Heart right ventricle (tissue), 16 donors: Measurements from ENCODE around the gene ARF4. TPM values are rescaled to one million over a fixed set of nuclear protein-coding genes. Genes with fewer than 3 reads are reported as not detected.

Experiments used
- ATAC-seq, 8 donors: fragments of 200-7000 bp; cut with Tn5 transposase; one replicate each; pipeline ENCODE4 v1.9.1; 2020; ENCODE audit warnings: mild to moderate bottlenecking in 8 of 8, moderate library complexity in 8 of 8, moderate number of reproducible peaks in 1 of 8
- DNase-seq, 2 donors: peaks; one replicate each; pipeline ENCODE4 v3.0.0-alpha.2; 2020
- H3K27ac ChIP-seq, 10 donors: fragments of 200-600 bp; sonication (generic) in 2 of 10; one replicate each; pipeline versions ENCODE4 v1.5.0 to v1.8.0; 2020 to 2022; ENCODE audit warnings: mild to moderate bottlenecking in 3 of 10
- H3K27me3 ChIP-seq, 7 donors: fragments of 200-600 bp; one replicate each; pipeline ENCODE4 v1.8.0; 2021 to 2022; ENCODE audit warnings: mild to moderate bottlenecking in 2 of 7
- H3K36me3 ChIP-seq, 9 donors: fragments of 200-600 bp; sonication (generic) in 1 of 9; one replicate each; pipeline versions ENCODE4 v1.5.0 to v1.8.0; 2020 to 2022; ENCODE audit warnings: mild to moderate bottlenecking in 2 of 9
- H3K4me1 ChIP-seq, 9 donors: fragments of 200-600 bp; sonication (generic) in 1 of 9; one replicate each; pipeline versions ENCODE4 v1.5.0 to v1.8.0; 2020 to 2022; ENCODE audit warnings: mild to moderate bottlenecking in 4 of 9
- H3K4me3 ChIP-seq, 10 donors: fragments of 200-600 bp; sonication (generic) in 2 of 10; one replicate each; pipeline versions ENCODE4 v1.5.0 to v1.8.0; 2020 to 2022; ENCODE audit warnings: mild to moderate bottlenecking in 7 of 10, moderate library complexity in 2 of 10
- H3K9me3 ChIP-seq, 11 donors: fragments of 200-600 bp in 10 of 11; sonication (generic) in 2 of 11; one replicate each; pipeline versions ENCODE4 v1.5.0 to v1.8.0; 2013 to 2022; ENCODE audit warnings: mild to moderate bottlenecking in 2 of 11, control low read depth in 1 of 11, moderate library complexity in 1 of 11
- WGBS, 2 donors: extraction: QIAGEN DNeasy Blood & Tissue Kit; methylation state at CpG; one replicate each; pipeline ENCODE4 v1.1.7; 2013; ENCODE audit warnings: inconsistent platforms in 1 of 2; 5-methylcytosine and 5-hydroxymethylcytosine counted together
- intact Hi-C, 10 donors: fragments of 100-400 bp; cut with DNase I; formaldehyde crosslinking; loops; one replicate each; pipeline versions ENCODE4 v1.11.1 to v1.14.2; 2022
- polyA plus RNA-seq, 2 donors: library from polyadenylated mRNA; stranded (reverse); fragments of 200-250 nt; gene quantifications; one replicate each; pipeline ENCODE4 v1.2.3, GENCODE V29; 2013
- total RNA-seq, 10 donors: library from RNA; stranded (reverse); fragmentation: NEBNext Ultra II Directional in 3 of 10; extraction: Animal tissue kit (Norgen Biotek cat#: 25700) in 3 of 10; gene quantifications; one replicate each; pipeline versions ENCODE4 v1.2.1 to v1.2.4, GENCODE V29; 2021 to 2023
- TF ChIP-seq, protein P1 (sequence below), 9 donors: fragments of 200-600 bp; sonication (generic) in 2 of 9; IDR thresholded peaks; one replicate each; pipeline versions ENCODE4 v1.5.0 to v1.8.0; 2021 to 2022; ENCODE audit warnings: antibody characterized with exemption in 9 of 9, mild to moderate bottlenecking in 5 of 9, moderate library complexity in 1 of 9
- donor health status: Arrhythmogenic right ventricular cardiomyopathy.
- donor health status: ischemic (EF 13 %, LVEDD 7.1; RV severe dilation, severe dysfunction).
- donor health status: healthy with polysubstance abuse.
- donor health status: DM: no; HTN: yes; CAD: no.
- donor health status: DM: no; HTN: no; CAD: no.
- donor health status: ischemic (EF 25% LVEDD 6.9; RV normal size, moderate dysfunction).
- donor health status: ischemic (EF 25% LVEDD 5.7; RV mildly dilated, moderate dysfunction).
- donor health status: healthy.
- donor health status: DM: yes; HTN: yes; CAD: no.
- donor health status: Ischemic cardiomyopathy.
- donor health status: ischemic (EF 35%, LVEDD 5.7; RV mildly dilated, moderate dysfunction).
- donor health status: nonischemic (EF 11% LVEDD 7.7; RV severe dilation, severe dysfunction).
- donor health status: DM: yes; HTN: yes; CAD: no.
- donor health status: PGD.
- donor health status: ischemic (EF 29% LVEDD 5.4; RV normal size, mild dysfunction).
- donor health status: nonischemic (EF 23%, LVEDD 6.1; RV moderate dilation, normal function).

The ARF4 gene
- total and polyA plus RNA-seq, 12 donors: 25.7 to 130 (median 73.7) TPM

DNA sequence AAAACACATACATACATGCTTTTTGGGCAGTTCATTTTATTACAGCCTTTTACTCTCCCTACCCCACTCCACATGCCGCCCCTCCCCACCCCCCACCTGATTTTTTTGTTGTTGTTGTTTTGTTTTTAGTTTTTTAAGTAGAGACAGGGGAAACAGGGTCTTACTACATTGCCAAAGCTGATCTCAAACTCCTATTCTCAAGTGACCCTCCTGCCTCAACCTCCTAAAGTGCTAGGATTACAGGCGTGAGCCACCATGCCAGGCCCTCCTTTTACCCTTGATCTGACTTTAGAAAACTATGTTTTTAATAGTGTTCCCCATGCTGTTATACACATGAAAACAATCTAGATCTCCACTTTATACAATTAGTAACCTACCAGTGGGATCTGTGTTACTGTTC lies 26.3 kb downstream of the ARF4 start:
- TF ChIP-seq, protein P1, sequence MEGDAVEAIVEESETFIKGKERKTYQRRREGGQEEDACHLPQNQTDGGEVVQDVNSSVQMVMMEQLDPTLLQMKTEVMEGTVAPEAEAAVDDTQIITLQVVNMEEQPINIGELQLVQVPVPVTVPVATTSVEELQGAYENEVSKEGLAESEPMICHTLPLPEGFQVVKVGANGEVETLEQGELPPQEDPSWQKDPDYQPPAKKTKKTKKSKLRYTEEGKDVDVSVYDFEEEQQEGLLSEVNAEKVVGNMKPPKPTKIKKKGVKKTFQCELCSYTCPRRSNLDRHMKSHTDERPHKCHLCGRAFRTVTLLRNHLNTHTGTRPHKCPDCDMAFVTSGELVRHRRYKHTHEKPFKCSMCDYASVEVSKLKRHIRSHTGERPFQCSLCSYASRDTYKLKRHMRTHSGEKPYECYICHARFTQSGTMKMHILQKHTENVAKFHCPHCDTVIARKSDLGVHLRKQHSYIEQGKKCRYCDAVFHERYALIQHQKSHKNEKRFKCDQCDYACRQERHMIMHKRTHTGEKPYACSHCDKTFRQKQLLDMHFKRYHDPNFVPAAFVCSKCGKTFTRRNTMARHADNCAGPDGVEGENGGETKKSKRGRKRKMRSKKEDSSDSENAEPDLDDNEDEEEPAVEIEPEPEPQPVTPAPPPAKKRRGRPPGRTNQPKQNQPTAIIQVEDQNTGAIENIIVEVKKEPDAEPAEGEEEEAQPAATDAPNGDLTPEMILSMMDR (IDR thresholded peaks at IDR 0.05): no peak
- Histone ChIP-seq H3K27ac (no peak overlapping the region), H3K27me3 (no peaks in the 10 kb centered on the region), H3K4me3 (no peak overlapping the region), H3K4me1 (peaks cover 0 to 13% (median 4%) of the 10 kb centered on the region in 9 donors), H3K36me3 (peaks cover 0 to 100% (median 47%) of the 10 kb centered on the region in 9 donors), H3K9me3 (no peaks in the 10 kb centered on the region)
- intact Hi-C loops: no loop called here
- no peak for DNase-seq
- no peak for ATAC-seq
- 97 to 99% methylated on average over 2 of the region's 2 CpGs for WGBS, 2 donors

GRCh38 chr3:57569859-57570450 lies 27.2 kb downstream of the ARF4 start:
- no peaks in the 10 kb centered on the region for H3K27me3 ChIP-seq
- no peak overlapping the region for H3K27ac ChIP-seq
- H3K36me3 ChIP-seq: peaks cover 0 to 100% (median 44%) of the 10 kb centered on the region in 9 donors
- H3K9me3 ChIP-seq: no peaks in the 10 kb centered on the region
- intact Hi-C loops: no loop called here
- TF ChIP-seq, protein P1 (IDR thresholded peaks at IDR 0.05): no peak
- ATAC-seq (no peak), DNase-seq (no peak)
- H3K4me1 ChIP-seq: peaks cover 0 to 10% (median 4%) of the 10 kb centered on the region in 9 donors
- H3K4me3 ChIP-seq: no peak overlapping the region
- WGBS, 2 donors: 90 to 95% methylated on average over 5 of the region's 6 CpGs

- no peaks in the 10 kb centered on the region for H3K9me3 ChIP-seq
- H3K27ac ChIP-seq: no peak overlapping the region
- peaks cover 0 to 58% (median 18%) of the 10 kb centered on the region in 9 donors for H3K36me3 ChIP-seq
- ATAC-seq: no peak
- H3K27me3 ChIP-seq: no peaks in the 10 kb centered on the region
- DNase-seq: no peak
- H3K4me3 ChIP-seq: no peak overlapping the region
- 96 to 98% methylated on average over 1 of the region's 1 CpG for WGBS, 2 donors
- peaks cover 4 to 47% (median 37%) of the 10 kb centered on the region in 9 donors for H3K4me1 ChIP-seq
- intact Hi-C loops: loop anchor here in 1 of 10 donors (5.0 kb wide), 1 partner anchor 38 kb away; the partner anchor contains the start of gene ARF4
- TF ChIP-seq, protein P1 (IDR thresholded peaks at IDR 0.05): no peak
Measured at GRCh38 chr3:57559526-57559925, 37.6 kb downstream of the ARF4 start.

DNA sequence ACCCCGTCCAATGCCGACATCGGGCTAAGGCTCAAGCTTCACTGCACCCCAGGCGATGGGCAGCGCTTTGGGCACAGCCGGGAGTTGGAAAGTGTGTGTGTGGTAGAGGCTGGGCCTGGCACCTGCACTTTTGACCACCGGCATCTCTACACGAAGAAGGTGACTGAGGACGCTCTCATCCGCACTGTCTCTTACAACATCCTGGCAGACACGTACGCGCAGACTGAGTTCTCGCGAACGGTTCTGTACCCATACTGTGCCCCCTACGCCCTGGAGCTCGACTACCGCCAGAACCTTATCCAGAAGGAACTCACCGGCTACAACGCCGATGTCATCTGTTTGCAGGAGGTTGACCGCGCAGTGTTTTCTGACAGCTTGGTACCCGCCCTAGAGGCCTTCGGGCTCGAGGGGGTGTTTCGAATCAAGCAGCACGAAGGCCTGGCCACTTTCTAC lies 40.0 kb downstream of the ARF4 start:
- no peaks in the 10 kb centered on the region for H3K27me3 ChIP-seq
- 2% methylated on average over 29 of the region's 29 CpGs for WGBS, 2 donors
- peaks cover 0 to 34% (median 13%) of the 10 kb centered on the region in 9 donors for H3K36me3 ChIP-seq
- H3K4me1 ChIP-seq: peaks cover 4 to 47% (median 37%) of the 10 kb centered on the region in 9 donors
- TF ChIP-seq, protein P1 (IDR thresholded peaks at IDR 0.05): no peak
- no peak for DNase-seq
- intact Hi-C loops: loop anchor here in 6 of 10 donors (2.0 to 5.0 kb wide), 2 partner anchors 40 kb away; partner anchors contain the start of gene ARF4 (in 6 of the 6)
- no peaks in the 10 kb centered on the region for H3K9me3 ChIP-seq
- peak overlapping the region in 9 of 10 donors; percentile 75 to 93 (median 89) for H3K27ac ChIP-seq
- ATAC-seq: peak in 4 of 8 donors; percentile 5 to 31 (median 8)
- peak overlapping the region; percentile 60 to 92 (median 78) for H3K4me3 ChIP-seq
